ENCODE measurements around the gene PTTG1IP.

- TF ChIP-seq CTCF (conservative IDR thresholded peaks at IDR 0.05; ENCODE audit: low read depth, low read length) (no peak), EZH2 (IDR thresholded peaks at IDR 0.05; ENCODE audit: low read length, unreplicated experiment) (no peak), EZH2phosphoT487 (IDR thresholded peaks at IDR 0.05; ENCODE audit: borderline replicate concordance, low read length) (no peak)
Measured at GRCh38 chr21:44893278-44893556, 19.7 kb upstream of the PTTG1IP start.
